ENCODE measurements around the gene MTLN. TPM values are rescaled to one million over a fixed set of nuclear protein-coding genes. Genes with fewer than 3 reads are reported as not detected.

The MTLN gene
- total and polyA plus RNA-seq, 2 of the 13 experiments (the other 11 are each of a cell fraction or from before 2014, with no cell fraction given) = 37.1 to 50.4 TPM

GRCh38 chr2:110173523-110173922, 38.8 kb downstream of the MTLN start:
- Histone ChIP-seq H4K20me1 (ENCODE audit: insufficient read depth, low read length) (no peaks in the 10 kb centered on the region), H3K9ac (ENCODE audit: insufficient read depth, low read depth, low read length) (no peak overlapping the region), H3K27me3 (ENCODE audit: control insufficient read depth in 1 of 2, insufficient read depth in 2 of 2, low read length in 2 of 2) (no peaks in the 10 kb centered on the region; a peak in 1 of 5 replicates), H3K9me3 (ENCODE audit: low read length) (no peaks in the 10 kb centered on the region), H3K79me2 (ENCODE audit: insufficient read depth, low read length) (no peaks in the 10 kb centered on the region), H2AFZ (ENCODE audit: low read length) (no peak overlapping the region), H3K36me3 (replicated peaks in 1 of 2; ENCODE audit: control insufficient read depth in 1 of 2, insufficient read depth in 2 of 2, low read length in 2 of 2) (no peaks in the 10 kb centered on the region), H3K4me1 (ENCODE audit: insufficient read depth, low read length) (no peaks in the 10 kb centered on the region), H3K4me2 (ENCODE audit: low read depth, low read length) (no peak overlapping the region), H3K27ac (ENCODE audit: extremely low read length, insufficient read depth, low read length) (no peak overlapping the region), H3K4me3 (replicated peaks in 1 of 3; ENCODE audit: insufficient read depth in 1 of 3, low read depth in 2 of 3, low read length in 3 of 3) (no peak overlapping the region)
- in situ Hi-C loops (cut with HindIII; ENCODE audit: extremely low pct_ligation_motif_present, low pct_unique_long_range_greater_than_20kb) = no loop called here
- no TSS peak for BruUV-seq (replicated peaks)
- ATAC-seq = no peak
- ChIA-PET POLR2A (no interaction called here), CTCF (ENCODE audit: low intra/inter-chr PET ratio, low total read pairs) (no interaction called here)
- no peak for FAIRE-seq
- intact Hi-C loops (cut with micrococcal nuclease; ENCODE audit: unreplicated experiment) = no loop called here
- peak; percentile 5 for DNase-seq (ENCODE audit: low spot score)
- 2% methylated on average over 1 of the region's 1 CpG for WGBS (ENCODE audit: low lambda C conversion rate)
- no peak for TF ChIP-seq CREB1 (IDR thresholded peaks at IDR 0.05)
- TF ChIP-seq CREB1 (CRISPR knock-in tag; IDR thresholded peaks at IDR 0.05) = no peak
- TF ChIP-seq REXO4 (CRISPR knock-in tag; IDR thresholded peaks at IDR 0.05; ENCODE audit: borderline replicate concordance) = no peak
- no peak for TF ChIP-seq HMGXB3 (CRISPR knock-in tag; IDR thresholded peaks at IDR 0.05; ENCODE audit: borderline replicate concordance)
- no peak for TF ChIP-seq ZNF138 (CRISPR knock-in tag; IDR thresholded peaks at IDR 0.05; ENCODE audit: low read depth)
- TF ChIP-seq RFX3 (CRISPR knock-in tag; IDR thresholded peaks at IDR 0.05) = no peak
- no peak for TF ChIP-seq ZNF446 (CRISPR knock-in tag; IDR thresholded peaks at IDR 0.05)
- no peak for TF ChIP-seq ZSCAN22 (CRISPR knock-in tag; IDR thresholded peaks at IDR 0.05)
- no peak for TF ChIP-seq PRDM15 (CRISPR knock-in tag; IDR thresholded peaks at IDR 0.05)
- no peak for TF ChIP-seq MED1 (CRISPR knock-in tag; IDR thresholded peaks at IDR 0.05)
- no peak for TF ChIP-seq ZNF10 (CRISPR knock-in tag; IDR thresholded peaks at IDR 0.05; ENCODE audit: borderline replicate concordance, low read depth)
- TF ChIP-seq ZNF891 (CRISPR knock-in tag; IDR thresholded peaks at IDR 0.05) = no peak
- no peak for TF ChIP-seq SRSF1 (optimal IDR thresholded peaks at IDR 0.05; ENCODE audit: low read depth, low read length)
- TF ChIP-seq, protein P1, sequence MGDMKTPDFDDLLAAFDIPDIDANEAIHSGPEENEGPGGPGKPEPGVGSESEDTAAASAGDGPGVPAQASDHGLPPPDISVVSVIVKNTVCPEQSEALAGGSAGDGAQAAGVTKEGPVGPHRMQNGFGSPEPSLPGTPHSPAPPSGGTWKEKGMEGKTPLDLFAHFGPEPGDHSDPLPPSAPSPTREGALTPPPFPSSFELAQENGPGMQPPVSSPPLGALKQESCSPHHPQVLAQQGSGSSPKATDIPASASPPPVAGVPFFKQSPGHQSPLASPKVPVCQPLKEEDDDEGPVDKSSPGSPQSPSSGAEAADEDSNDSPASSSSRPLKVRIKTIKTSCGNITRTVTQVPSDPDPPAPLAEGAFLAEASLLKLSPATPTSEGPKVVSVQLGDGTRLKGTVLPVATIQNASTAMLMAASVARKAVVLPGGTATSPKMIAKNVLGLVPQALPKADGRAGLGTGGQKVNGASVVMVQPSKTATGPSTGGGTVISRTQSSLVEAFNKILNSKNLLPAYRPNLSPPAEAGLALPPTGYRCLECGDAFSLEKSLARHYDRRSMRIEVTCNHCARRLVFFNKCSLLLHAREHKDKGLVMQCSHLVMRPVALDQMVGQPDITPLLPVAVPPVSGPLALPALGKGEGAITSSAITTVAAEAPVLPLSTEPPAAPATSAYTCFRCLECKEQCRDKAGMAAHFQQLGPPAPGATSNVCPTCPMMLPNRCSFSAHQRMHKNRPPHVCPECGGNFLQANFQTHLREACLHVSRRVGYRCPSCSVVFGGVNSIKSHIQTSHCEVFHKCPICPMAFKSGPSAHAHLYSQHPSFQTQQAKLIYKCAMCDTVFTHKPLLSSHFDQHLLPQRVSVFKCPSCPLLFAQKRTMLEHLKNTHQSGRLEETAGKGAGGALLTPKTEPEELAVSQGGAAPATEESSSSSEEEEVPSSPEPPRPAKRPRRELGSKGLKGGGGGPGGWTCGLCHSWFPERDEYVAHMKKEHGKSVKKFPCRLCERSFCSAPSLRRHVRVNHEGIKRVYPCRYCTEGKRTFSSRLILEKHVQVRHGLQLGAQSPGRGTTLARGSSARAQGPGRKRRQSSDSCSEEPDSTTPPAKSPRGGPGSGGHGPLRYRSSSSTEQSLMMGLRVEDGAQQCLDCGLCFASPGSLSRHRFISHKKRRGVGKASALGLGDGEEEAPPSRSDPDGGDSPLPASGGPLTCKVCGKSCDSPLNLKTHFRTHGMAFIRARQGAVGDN (CRISPR knock-in tag; IDR thresholded peaks at IDR 0.05) = no peak

Data from HepG2 (cell line).